GM18951 (cell line): ENCODE measurements around the gene GPRC5D.

ENCODE experiments used
- POLR2A ChIP-seq: IDR thresholded peaks from 4 replicates; pipeline ENCODE4 v1.6.1; 2011; ENCODE audit warnings: mild to moderate bottlenecking; ENCODE audit not compliant: insufficient read length, insufficient read depth; ENCODE audit errors: extremely low read depth
- in situ Hi-C: fragments of 300-500 bp; cut with MboI; formaldehyde crosslinking; loops from one replicate; pipeline ENCODE4 v1.12.0; 2022; ENCODE audit warnings: low sequenced_read_pairs, mixed read lengths, inconsistent platforms; ENCODE audit not compliant: unreplicated experiment

The GPRC5D gene

GRCh38 chr12:12974211-12974610 lies 22.2 kb upstream of the GPRC5D start:
- TF ChIP-seq POLR2A, result no peak
- in situ Hi-C loops, result no loop called here

GRCh38 chr12:12973019-12973418 lies 21.0 kb upstream of the GPRC5D start:
- no peak for TF ChIP-seq POLR2A
- in situ Hi-C loops, result no loop called here

GRCh38 chr12:12965836-12966235 lies 13.9 kb upstream of the GPRC5D start:
- no peak for TF ChIP-seq POLR2A
- in situ Hi-C loops, result no loop called here

- TF ChIP-seq POLR2A, result no peak
- in situ Hi-C loops, result no loop called here
Observed at GRCh38 chr12:12964255-12964654, 12.3 kb upstream of the GPRC5D start.

- in situ Hi-C loops, result no loop called here
Observed at GRCh38 chr12:12960639-12961209, 8.8 kb upstream of the GPRC5D start.

GRCh38 chr12:12958886-12959285 lies 6.9 kb upstream of the GPRC5D start:
- TF ChIP-seq POLR2A, result no peak
- in situ Hi-C loops, result no loop called here

More at GRCh38 chr12:12960639-12961209, 8.8 kb upstream of the GPRC5D start:
- no peak for TF ChIP-seq POLR2A

- in situ Hi-C loops, result no loop called here
- TF ChIP-seq POLR2A, result no peak
Observed at GRCh38 chr12:12954878-12955625, 3.1 kb upstream of the GPRC5D start.

GRCh38 chr12:12954356-12954755 lies 2.4 kb upstream of the GPRC5D start:
- no peak for TF ChIP-seq POLR2A
- in situ Hi-C loops, result no loop called here

GRCh38 chr12:12951504-12951903 lies 466 bp downstream of the GPRC5D start:
- TF ChIP-seq POLR2A, result no peak
- in situ Hi-C loops, result no loop called here

- TF ChIP-seq POLR2A, result no peak
- in situ Hi-C loops, result no loop called here
Observed at GRCh38 chr12:12947902-12948301, 4.1 kb downstream of the GPRC5D start.

- in situ Hi-C loops, result no loop called here
- no peak for TF ChIP-seq POLR2A
Observed at GRCh38 chr12:12946686-12947355, 5.1 kb downstream of the GPRC5D start.

- TF ChIP-seq POLR2A, result no peak
- in situ Hi-C loops, result no loop called here
Observed at GRCh38 chr12:12945591-12945990, 6.4 kb downstream of the GPRC5D start.

- in situ Hi-C loops, result no loop called here
- no peak for TF ChIP-seq POLR2A
Observed at GRCh38 chr12:12943586-12944260, 8.2 kb downstream of the GPRC5D start.
